MM.1S (cell line): ENCODE results near the gene CLEC4F.

Experiments
- EZH2 ChIP-seq: fragments of 300-600 bp; sonication (generic); optimal IDR thresholded peaks from 2 replicates; pipeline ENCODE3; 2017; ENCODE audit warnings: low read depth, mild to moderate bottlenecking, antibody characterized with exemption, low read length, mixed read lengths
- EZH2phosphoT487 ChIP-seq: fragments of 300-600 bp; sonication (generic); IDR thresholded peaks from 2 replicates; pipeline ENCODE4 v1.6.1; 2018; ENCODE audit warnings: antibody characterized with exemption, low read length
- TF ChIP-seq, protein P1 (sequence below): fragments of 300-600 bp; sonication (generic); IDR thresholded peaks from 2 replicates; pipeline ENCODE4 v1.5.1; 2016; ENCODE audit warnings: antibody characterized with exemption, low read length, mixed read lengths

- TF ChIP-seq, protein P1, sequence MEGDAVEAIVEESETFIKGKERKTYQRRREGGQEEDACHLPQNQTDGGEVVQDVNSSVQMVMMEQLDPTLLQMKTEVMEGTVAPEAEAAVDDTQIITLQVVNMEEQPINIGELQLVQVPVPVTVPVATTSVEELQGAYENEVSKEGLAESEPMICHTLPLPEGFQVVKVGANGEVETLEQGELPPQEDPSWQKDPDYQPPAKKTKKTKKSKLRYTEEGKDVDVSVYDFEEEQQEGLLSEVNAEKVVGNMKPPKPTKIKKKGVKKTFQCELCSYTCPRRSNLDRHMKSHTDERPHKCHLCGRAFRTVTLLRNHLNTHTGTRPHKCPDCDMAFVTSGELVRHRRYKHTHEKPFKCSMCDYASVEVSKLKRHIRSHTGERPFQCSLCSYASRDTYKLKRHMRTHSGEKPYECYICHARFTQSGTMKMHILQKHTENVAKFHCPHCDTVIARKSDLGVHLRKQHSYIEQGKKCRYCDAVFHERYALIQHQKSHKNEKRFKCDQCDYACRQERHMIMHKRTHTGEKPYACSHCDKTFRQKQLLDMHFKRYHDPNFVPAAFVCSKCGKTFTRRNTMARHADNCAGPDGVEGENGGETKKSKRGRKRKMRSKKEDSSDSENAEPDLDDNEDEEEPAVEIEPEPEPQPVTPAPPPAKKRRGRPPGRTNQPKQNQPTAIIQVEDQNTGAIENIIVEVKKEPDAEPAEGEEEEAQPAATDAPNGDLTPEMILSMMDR: no peak
- TF ChIP-seq EZH2 (no peak), EZH2phosphoT487 (no peak)
Observed at GRCh38 chr2:70832386-70832785, 12.0 kb upstream of the CLEC4F start.
